Astrocyte (in vitro differentiated cells and primary cell): ENCODE data around the gene FBXW2. TPM values are rescaled to one million over a fixed set of nuclear protein-coding genes. Genes with fewer than 3 reads are reported as not detected.

Source experiments
- DNase-seq: peaks from one replicate; pipeline ENCODE4 v3.0.0-alpha.2; 2010; ENCODE audit warnings: low read depth
- FAIRE-seq: peaks from 2 replicates; lab custom pipeline; 2011; peaks lifted over from hg19 to GRCh38; lab: Jason Lieb, UNC
- H2AFZ ChIP-seq: 2 replicates; pipeline ENCODE4 v1.6.0; 2012; ENCODE audit warnings: low read depth, low read length, inconsistent platforms
- H3K27ac ChIP-seq: 2 replicates; pipeline ENCODE4 v1.5.1; 2011; ENCODE audit warnings: low read depth, low read length, inconsistent platforms
- H3K27me3 ChIP-seq: 2 replicates; pipeline ENCODE4 v1.6.0; 2011; ENCODE audit warnings: low read length, inconsistent platforms; ENCODE audit not compliant: insufficient read depth
- H3K36me3 ChIP-seq: 2 replicates; pipeline ENCODE4 v1.5.1; 2011; ENCODE audit warnings: low read length, inconsistent platforms; ENCODE audit not compliant: insufficient read depth
- H3K4me1 ChIP-seq: 2 replicates; pipeline ENCODE4 v1.5.1; 2011; ENCODE audit warnings: low read length, inconsistent platforms; ENCODE audit not compliant: insufficient read depth
- H3K4me2 ChIP-seq: 2 replicates; pipeline ENCODE4 v1.6.0; 2012; ENCODE audit warnings: low read length, inconsistent platforms
- H3K4me3 ChIP-seq: 2 replicates; pipeline ENCODE4 v1.5.1; 2011; ENCODE audit warnings: low read depth, mild to moderate bottlenecking, low read length, inconsistent platforms; ENCODE audit not compliant: insufficient read depth
- H3K79me2 ChIP-seq: 2 replicates; pipeline ENCODE4 v1.6.0; 2012; ENCODE audit warnings: mild to moderate bottlenecking, low read length, inconsistent platforms; ENCODE audit not compliant: insufficient read depth
- H3K9ac ChIP-seq: 2 replicates; pipeline ENCODE4 v1.6.0; 2012; ENCODE audit warnings: mild to moderate bottlenecking, low read length, inconsistent platforms
- H3K9me3 ChIP-seq: 2 replicates; pipeline ENCODE4 v1.5.1; 2012; ENCODE audit warnings: low read depth, mild to moderate bottlenecking, low read length, inconsistent platforms; ENCODE audit not compliant: insufficient read depth
- H4K20me1 ChIP-seq: 2 replicates; pipeline ENCODE4 v1.6.0; 2012; ENCODE audit warnings: low read length, inconsistent platforms; ENCODE audit not compliant: insufficient read depth
- H3K27ac Mint-ChIP-seq: one replicate; pipeline ENCODE4 v1.8.0; 2021; ENCODE audit warnings: mild to moderate bottlenecking, mixed read lengths; ENCODE audit not compliant: unreplicated experiment
- H3K27me3 Mint-ChIP-seq: one replicate; pipeline ENCODE4 v1.8.0; 2021; ENCODE audit warnings: low read depth, mixed read lengths; ENCODE audit not compliant: unreplicated experiment
- H3K36me3 Mint-ChIP-seq: one replicate; pipeline ENCODE4 v1.8.0; 2021; ENCODE audit warnings: low read depth, mixed read lengths; ENCODE audit not compliant: unreplicated experiment
- H3K4me1 Mint-ChIP-seq: one replicate; pipeline ENCODE4 v1.8.0; 2021; ENCODE audit warnings: low read depth, mixed read lengths; ENCODE audit not compliant: unreplicated experiment
- H3K4me3 Mint-ChIP-seq: one replicate; pipeline ENCODE4 v1.8.0; 2021; ENCODE audit warnings: mild to moderate bottlenecking, moderate library complexity, mixed read lengths; ENCODE audit not compliant: unreplicated experiment
- H3K9me3 Mint-ChIP-seq: one replicate; pipeline ENCODE4 v1.8.0; 2021; ENCODE audit warnings: mild to moderate bottlenecking, mixed read lengths; ENCODE audit not compliant: unreplicated experiment
- EZH2 ChIP-seq: IDR thresholded peaks from 2 replicates; pipeline ENCODE4 v1.6.1; 2012; ENCODE audit warnings: mild to moderate bottlenecking, low read length, inconsistent platforms; ENCODE audit not compliant: insufficient read depth
- total RNA-seq: library from RNA; stranded (reverse); gene quantifications from 2 replicates; pipeline ENCODE4 v1.2.1, GENCODE V29; 2021
- TF ChIP-seq, protein P1 (sequence below): IDR thresholded peaks from 2 replicates; pipeline ENCODE4 v1.5.1; 2011; ENCODE audit warnings: low read depth, mild to moderate bottlenecking, inconsistent platforms, low read length, moderate library complexity; ENCODE audit not compliant: insufficient read depth

Gene FBXW2
- total RNA-seq, 1 donor from 2014 or later: 65.7 TPM

DNA sequence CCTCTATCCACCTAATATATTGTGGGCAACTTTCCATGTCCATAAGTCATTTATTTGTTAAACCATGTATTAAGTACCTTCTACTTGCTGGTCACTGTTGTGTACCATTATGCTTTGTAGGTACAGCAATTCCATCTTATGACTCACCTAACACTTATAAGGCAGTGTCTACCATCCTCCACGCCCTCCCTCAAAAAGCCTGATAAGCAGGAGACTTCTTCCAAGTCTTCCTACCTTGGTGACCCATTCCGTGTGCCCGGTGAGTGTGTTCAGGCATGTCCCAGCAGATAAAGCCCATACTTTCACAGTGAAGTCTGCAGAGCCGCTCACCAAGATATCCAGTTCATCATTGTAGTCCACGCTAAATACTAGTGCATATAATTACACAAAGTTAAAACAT, 17.4 kb downstream of the FBXW2 start:
- H3K27me3 ChIP-seq: no peaks in the 10 kb centered on the region
- H3K9ac ChIP-seq: no peak overlapping the region
- Mint-ChIP-seq H3K4me1 (peaks cover 4% of the 10 kb centered on the region), H3K4me3 (no peak overlapping the region), H3K27ac (no peak overlapping the region), H3K9me3 (no peaks in the 10 kb centered on the region), H3K27me3 (no peaks in the 10 kb centered on the region), H3K36me3 (peaks cover 15% of the 10 kb centered on the region)
- H3K9me3 ChIP-seq: no peaks in the 10 kb centered on the region
- H3K79me2 ChIP-seq: peaks cover 15% of the 10 kb centered on the region
- peaks cover 40% of the 10 kb centered on the region for H3K36me3 ChIP-seq
- no peaks in the 10 kb centered on the region for H3K4me1 ChIP-seq
- DNase-seq: no peak
- H2AFZ ChIP-seq: no peak overlapping the region
- no peak overlapping the region for H3K4me3 ChIP-seq
- no peak for FAIRE-seq
- H4K20me1 ChIP-seq: peaks cover 39% of the 10 kb centered on the region
- no peak overlapping the region for H3K27ac ChIP-seq
- H3K4me2 ChIP-seq: no peak overlapping the region
- TF ChIP-seq, protein P1, sequence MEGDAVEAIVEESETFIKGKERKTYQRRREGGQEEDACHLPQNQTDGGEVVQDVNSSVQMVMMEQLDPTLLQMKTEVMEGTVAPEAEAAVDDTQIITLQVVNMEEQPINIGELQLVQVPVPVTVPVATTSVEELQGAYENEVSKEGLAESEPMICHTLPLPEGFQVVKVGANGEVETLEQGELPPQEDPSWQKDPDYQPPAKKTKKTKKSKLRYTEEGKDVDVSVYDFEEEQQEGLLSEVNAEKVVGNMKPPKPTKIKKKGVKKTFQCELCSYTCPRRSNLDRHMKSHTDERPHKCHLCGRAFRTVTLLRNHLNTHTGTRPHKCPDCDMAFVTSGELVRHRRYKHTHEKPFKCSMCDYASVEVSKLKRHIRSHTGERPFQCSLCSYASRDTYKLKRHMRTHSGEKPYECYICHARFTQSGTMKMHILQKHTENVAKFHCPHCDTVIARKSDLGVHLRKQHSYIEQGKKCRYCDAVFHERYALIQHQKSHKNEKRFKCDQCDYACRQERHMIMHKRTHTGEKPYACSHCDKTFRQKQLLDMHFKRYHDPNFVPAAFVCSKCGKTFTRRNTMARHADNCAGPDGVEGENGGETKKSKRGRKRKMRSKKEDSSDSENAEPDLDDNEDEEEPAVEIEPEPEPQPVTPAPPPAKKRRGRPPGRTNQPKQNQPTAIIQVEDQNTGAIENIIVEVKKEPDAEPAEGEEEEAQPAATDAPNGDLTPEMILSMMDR: no peak
- TF ChIP-seq EZH2: no peak

DNA sequence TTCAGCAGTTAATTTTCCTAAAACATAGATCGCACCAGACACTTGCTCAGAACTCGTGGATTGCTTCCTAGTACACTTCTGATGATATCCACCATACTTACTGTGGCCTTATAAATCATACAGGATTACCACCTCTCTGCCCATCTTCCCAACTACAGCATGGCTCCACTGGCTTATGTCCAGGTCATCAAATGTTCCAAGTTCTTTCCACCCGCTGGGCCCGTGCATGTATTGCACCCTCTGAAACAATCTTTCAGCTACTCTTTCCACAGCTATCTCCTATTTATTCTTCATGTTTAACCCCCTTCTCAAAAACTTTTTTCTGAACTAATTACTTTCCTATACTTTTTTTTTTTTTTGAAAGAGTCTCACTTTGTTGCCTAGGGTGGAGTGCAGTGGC, 18.5 kb downstream of the FBXW2 start:
- no peak for TF ChIP-seq EZH2
- TF ChIP-seq, protein P1: no peak
- DNase-seq (no peak), FAIRE-seq (no peak)
- no peaks in the 10 kb centered on the region for H3K27me3 Mint-ChIP-seq
- Histone ChIP-seq H4K20me1 (peaks cover 35% of the 10 kb centered on the region), H3K4me1 (no peaks in the 10 kb centered on the region), H3K27ac (no peak overlapping the region), H3K9me3 (no peaks in the 10 kb centered on the region), H3K79me2 (peaks cover 8% of the 10 kb centered on the region), H3K9ac (no peak overlapping the region), H3K27me3 (no peaks in the 10 kb centered on the region), H3K4me2 (no peak overlapping the region), H3K4me3 (no peak overlapping the region), H3K36me3 (peaks cover 47% of the 10 kb centered on the region), H2AFZ (no peak overlapping the region)
- peaks cover 4% of the 10 kb centered on the region for H3K4me1 Mint-ChIP-seq
- H3K27ac Mint-ChIP-seq: no peak overlapping the region
- peaks cover 18% of the 10 kb centered on the region for H3K36me3 Mint-ChIP-seq
- H3K9me3 Mint-ChIP-seq: no peaks in the 10 kb centered on the region
- H3K4me3 Mint-ChIP-seq: no peak overlapping the region

DNA sequence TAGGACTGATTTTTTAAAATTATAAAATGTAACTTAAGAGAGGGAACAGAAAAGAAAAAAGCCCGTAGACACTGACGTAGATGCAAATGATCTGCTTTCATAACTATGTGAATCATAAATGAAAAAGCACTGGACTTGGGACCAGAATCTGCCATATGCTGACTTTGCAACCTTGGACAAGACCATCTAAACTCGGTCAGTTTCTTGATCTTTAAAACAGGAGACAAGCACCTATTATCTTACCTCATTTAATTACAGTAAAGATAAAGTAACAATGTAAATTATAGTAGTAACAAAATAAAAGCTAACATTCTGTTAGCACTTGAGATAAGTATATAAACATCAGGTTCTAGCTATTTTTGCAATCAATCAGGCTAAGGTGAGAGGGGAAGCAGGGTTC, 20.0 kb downstream of the FBXW2 start:
- Histone ChIP-seq H3K36me3 (peaks cover 51% of the 10 kb centered on the region), H3K4me2 (no peak overlapping the region), H3K9ac (no peak overlapping the region), H2AFZ (no peak overlapping the region), H4K20me1 (peaks cover 21% of the 10 kb centered on the region), H3K27me3 (no peaks in the 10 kb centered on the region), H3K27ac (no peak overlapping the region), H3K79me2 (no peaks in the 10 kb centered on the region), H3K9me3 (no peaks in the 10 kb centered on the region), H3K4me3 (no peak overlapping the region), H3K4me1 (no peaks in the 10 kb centered on the region)
- peaks cover 21% of the 10 kb centered on the region for H3K36me3 Mint-ChIP-seq
- H3K27ac Mint-ChIP-seq: no peak overlapping the region
- no peak for TF ChIP-seq EZH2
- TF ChIP-seq, protein P1: no peak
- no peaks in the 10 kb centered on the region for H3K9me3 Mint-ChIP-seq
- no peak for FAIRE-seq
- no peaks in the 10 kb centered on the region for H3K27me3 Mint-ChIP-seq
- peaks cover 4% of the 10 kb centered on the region for H3K4me1 Mint-ChIP-seq
- no peak overlapping the region for H3K4me3 Mint-ChIP-seq
- no peak for DNase-seq
